ENCODE measurements around the gene APBB2. TPM values are rescaled to one million over a fixed set of nuclear protein-coding genes. Genes with fewer than 3 reads are reported as not detected.

Gene APBB2
- total and polyA plus RNA-seq, 4 donors: 4.8 to 31.5 (median 11.2) TPM

GRCh38 chr4:40966091-40966490, 248.3 kb downstream of the APBB2 start:
- Histone ChIP-seq H3K27me3 (ENCODE audit: control insufficient read depth in 4 of 4, insufficient read depth in 4 of 4, low read length in 3 of 4) (no peaks in the 10 kb centered on the region), H3K27ac (ENCODE audit: low read depth in 1 of 2, low read length in 2 of 2) (no peak overlapping the region), H3K9me3 (ENCODE audit: control insufficient read depth in 4 of 4, low read length in 3 of 4) (peaks cover 0 to 3% (median under 1%) of the 10 kb centered on the region in 4 donors), H3K9ac (ENCODE audit: low read depth in 1 of 2, low read length in 2 of 2) (no peak overlapping the region), H3K4me3 (ENCODE audit: low read depth in 1 of 3, low read length in 3 of 3) (no peak overlapping the region), H3K4me1 (ENCODE audit: control insufficient read depth in 4 of 4, insufficient read depth in 4 of 4, low read length in 3 of 4) (no peaks in the 10 kb centered on the region), H3K36me3 (ENCODE audit: control insufficient read depth in 4 of 4, insufficient read depth in 3 of 4, low read depth in 1 of 4, low read length in 3 of 4) (no peaks in the 10 kb centered on the region)
- 93% methylated on average over 5 of the region's 5 CpGs for WGBS
- TF ChIP-seq TAF1 (conservative IDR thresholded peaks at IDR 0.05): no peak
- no peak for TF ChIP-seq ZBTB33 (IDR thresholded peaks at IDR 0.05)
- TF ChIP-seq SP1 (IDR thresholded peaks at IDR 0.05): no peak
- TF ChIP-seq REST (IDR thresholded peaks at IDR 0.05): no peak
- TF ChIP-seq FOXA1 (IDR thresholded peaks at IDR 0.05): no peak
- no peak for TF ChIP-seq GABPA (IDR thresholded peaks at IDR 0.05 in 1 of 2, conservative IDR thresholded peaks at IDR 0.05 in 1 of 2)
- TF ChIP-seq YY1 (IDR thresholded peaks at IDR 0.05): no peak
- no peak for TF ChIP-seq ATF3 (IDR thresholded peaks at IDR 0.05)
- no peak for TF ChIP-seq NR2F2 (IDR thresholded peaks at IDR 0.05)
- TF ChIP-seq RAD21 (IDR thresholded peaks at IDR 0.05): no peak
- no peak for TF ChIP-seq CTCF (IDR thresholded peaks at IDR 0.05; ENCODE audit: low read depth, low read length, missing input control)
- no peak for TF ChIP-seq JUND (IDR thresholded peaks at IDR 0.05)
- TF ChIP-seq MAX (IDR thresholded peaks at IDR 0.05): no peak
- TF ChIP-seq HNF4A (conservative IDR thresholded peaks at IDR 0.05): no peak
- TF ChIP-seq FOXA2 (IDR thresholded peaks at IDR 0.05): no peak
- no peak for TF ChIP-seq RXRA (IDR thresholded peaks at IDR 0.05)
- TF ChIP-seq HNF4G (IDR thresholded peaks at IDR 0.05): no peak
- no peak for TF ChIP-seq EGR1 (IDR thresholded peaks at IDR 0.05; ENCODE audit: low read depth in 2 of 2)
- DNase-seq (ENCODE audit: low spot score): no peak

Measured in liver (tissue), 9 donors.